Thyroid gland (tissue), 4 donors: ENCODE data around the gene PGA4.
"Not testable (repeated sequence)": the region's sequence is repeated elsewhere in the genome, so short reads cannot be mapped to it uniquely, and the experiment has no call there.

Source experiments
- CTCF ChIP-seq, 6 experiments: fragments of 200-600 bp in 3 of 6; fragments of 450-650 bp in 3 of 6; sonication (generic) in 3 of 6; IDR thresholded peaks; one replicate each; pipeline ENCODE4 v1.5.1; 2016 to 2019; ENCODE audit warnings: antibody characterized with exemption in 6 of 6, mild to moderate bottlenecking in 2 of 6, inconsistent platforms in 1 of 6, moderate library complexity in 1 of 6
- POLR2A ChIP-seq, 2 donors: fragments of 450-650 bp; IDR thresholded peaks; one replicate each; pipeline ENCODE4 v1.6.1; 2017; ENCODE audit warnings: antibody characterized with exemption in 2 of 2, mild to moderate bottlenecking in 2 of 2, moderate library complexity in 1 of 2

GRCh38 chr11:61204502-61205059, 17.6 kb upstream of the PGA4 start:
- TF ChIP-seq POLR2A, CTCF (IDR thresholded peaks at IDR 0.05): not testable (repeated sequence)
